Esophagus muscularis mucosa (tissue), 4 donors: ENCODE results near the gene LYZL1.

Source experiments
- CTCF ChIP-seq, 3 experiments: fragments of 200-600 bp in 2 of 3; fragments of 450-650 bp in 1 of 3; sonication (generic) in 2 of 3; IDR thresholded peaks; one replicate each; pipeline ENCODE4 v1.5.1; 2017 to 2019; ENCODE audit warnings: antibody characterized with exemption in 3 of 3, mild to moderate bottlenecking in 2 of 3, moderate library complexity in 1 of 3
- EP300 ChIP-seq: sonication (generic); formaldehyde crosslinking; IDR thresholded peaks from one replicate; pipeline ENCODE4 v1.6.1; 2017; ENCODE audit warnings: antibody characterized with exemption
- POLR2A ChIP-seq: fragments of 450-650 bp; IDR thresholded peaks from one replicate; pipeline ENCODE4 v1.6.1; 2017; ENCODE audit warnings: antibody characterized with exemption, moderate library complexity, mild to moderate bottlenecking, low read depth

- TF ChIP-seq CTCF (IDR thresholded peaks at IDR 0.05) (no peak), POLR2A (no peak), EP300 (no peak)
These were observed 27.6 kb downstream of the LYZL1 start for GRCh38 chr10:29316308-29317026.
